ENCODE results near the gene XIRP1. TPM values are rescaled to one million over a fixed set of nuclear protein-coding genes. Genes with fewer than 3 reads are reported as not detected.

XIRP1 gene
- polyA plus RNA-seq, 5 donors, result 0.08 to 6.5 (median 0.09) TPM

DNA sequence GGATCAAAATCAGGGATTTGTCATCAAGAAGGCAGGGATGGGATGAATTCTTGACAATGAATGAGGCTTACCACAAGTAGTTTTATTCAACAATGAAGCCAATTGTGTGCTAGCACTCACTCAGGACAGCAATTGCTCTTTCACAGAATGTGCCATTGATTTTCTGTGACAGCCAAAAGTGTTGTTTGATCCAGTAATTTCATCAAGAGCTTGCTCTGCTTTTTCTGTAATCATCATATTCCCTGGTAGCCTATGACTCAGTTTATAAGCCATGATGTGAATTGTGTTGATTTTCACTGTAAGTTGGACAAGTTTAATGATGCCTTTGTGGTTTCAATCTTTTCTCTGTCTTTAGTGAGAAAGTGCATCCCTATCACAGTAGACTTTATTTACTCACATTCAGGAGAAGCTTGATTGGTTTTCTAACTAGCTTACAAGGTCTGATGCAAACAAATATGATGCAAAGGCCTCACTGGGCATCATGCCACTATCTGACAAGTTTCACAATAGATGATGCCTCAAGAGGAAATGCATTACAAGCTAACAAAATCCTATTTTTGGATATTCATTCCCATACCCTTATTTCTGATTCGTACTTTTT, 25.4 kb downstream of the XIRP1 start:
- peak; percentile 80 to 89 for DNase-seq

DNA sequence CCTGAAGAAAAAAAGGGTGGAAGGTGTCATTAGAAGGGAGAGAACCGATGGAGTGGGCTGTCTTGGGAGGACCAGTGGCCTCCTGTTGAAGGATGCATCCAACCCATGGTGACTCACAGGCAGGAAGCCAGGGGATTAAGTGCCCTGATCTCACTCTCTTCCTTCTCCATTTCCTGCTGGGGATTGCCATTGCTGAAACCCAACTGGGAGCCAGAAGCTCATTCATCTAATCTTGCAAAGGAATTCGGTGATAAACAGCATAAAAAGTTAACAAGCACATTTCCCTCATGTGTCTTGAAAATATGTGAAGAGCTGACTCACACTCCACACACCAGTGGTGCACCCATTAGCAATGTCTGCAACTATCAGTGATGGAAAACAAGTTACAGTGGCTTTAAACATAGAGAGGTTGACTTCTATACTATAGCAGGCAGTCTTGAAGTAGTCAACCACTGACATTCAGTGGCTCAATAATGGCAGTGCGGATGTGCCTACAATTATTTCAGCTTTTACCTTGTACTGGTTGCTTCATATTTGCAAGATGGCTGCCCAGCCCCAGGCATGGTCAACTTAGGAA, 26.2 kb downstream of the XIRP1 start:
- DNase-seq, result no peak

DNA sequence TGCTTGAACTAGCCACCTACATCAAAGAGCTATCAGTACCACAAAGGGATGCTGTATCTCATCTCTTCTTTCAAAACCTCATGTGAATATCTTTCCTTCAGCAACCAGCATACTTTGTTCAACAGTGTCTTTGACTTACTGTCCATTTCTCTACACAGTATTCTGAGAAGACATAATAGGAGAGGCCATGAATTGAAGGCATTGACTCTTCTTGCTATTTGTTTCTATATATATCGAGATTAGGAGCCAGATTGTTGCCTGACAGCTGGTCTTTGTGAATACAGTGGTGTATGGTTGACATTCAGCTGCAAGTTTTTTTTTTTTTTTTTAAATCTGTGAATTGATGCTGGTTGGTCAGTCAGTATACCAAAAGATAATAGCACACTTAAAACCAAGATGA, 26.9 kb downstream of the XIRP1 start:
- DNase-seq, result no peak

DNA sequence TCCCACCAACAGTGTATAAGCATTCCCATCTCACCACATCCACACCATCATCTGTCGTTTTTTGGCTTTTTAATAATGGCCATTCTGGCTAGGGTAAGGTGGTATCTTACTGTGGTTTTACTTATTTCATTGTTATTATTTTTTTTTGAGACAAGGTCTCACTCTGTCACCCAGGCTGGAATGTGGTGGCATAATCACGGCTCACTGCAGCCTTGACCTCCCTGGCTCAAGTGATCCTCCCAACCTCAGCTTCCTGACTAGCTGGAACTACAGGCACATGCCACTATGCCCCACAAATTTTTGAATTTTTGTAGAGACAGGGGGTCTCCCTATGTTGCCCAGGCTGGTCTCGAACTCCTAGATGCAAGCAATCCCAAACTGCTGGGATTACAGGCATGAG, 28.0 kb downstream of the XIRP1 start:
- DNase-seq, result no peak

DNA sequence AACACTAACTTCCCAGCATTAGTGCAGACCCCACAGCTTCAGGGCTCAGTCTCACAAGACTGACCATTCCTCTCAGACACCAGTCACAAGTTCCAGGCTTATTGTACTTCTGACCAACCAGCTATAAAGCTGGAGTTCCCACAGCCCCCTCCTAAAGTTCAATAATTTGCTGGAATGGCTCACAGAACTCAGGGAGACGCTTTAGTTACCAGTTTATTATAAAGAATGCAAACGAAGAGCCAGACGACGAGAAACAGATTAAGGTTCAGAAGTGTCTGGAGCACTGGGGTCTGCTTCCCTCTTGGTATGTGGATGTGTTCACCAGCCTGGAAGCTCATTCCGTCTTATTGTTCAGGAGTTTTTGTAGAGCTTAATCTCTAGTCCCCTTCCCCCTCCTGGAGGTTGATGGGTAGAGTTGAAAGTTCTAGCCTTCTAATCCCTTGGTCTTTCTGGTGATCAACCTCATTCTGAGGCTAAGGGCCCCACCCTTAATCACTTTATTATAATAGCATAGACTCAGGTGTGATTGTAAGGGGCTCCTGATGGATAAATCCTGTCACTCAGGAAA, 34.2 kb downstream of the XIRP1 start:
- no peak for DNase-seq

DNA sequence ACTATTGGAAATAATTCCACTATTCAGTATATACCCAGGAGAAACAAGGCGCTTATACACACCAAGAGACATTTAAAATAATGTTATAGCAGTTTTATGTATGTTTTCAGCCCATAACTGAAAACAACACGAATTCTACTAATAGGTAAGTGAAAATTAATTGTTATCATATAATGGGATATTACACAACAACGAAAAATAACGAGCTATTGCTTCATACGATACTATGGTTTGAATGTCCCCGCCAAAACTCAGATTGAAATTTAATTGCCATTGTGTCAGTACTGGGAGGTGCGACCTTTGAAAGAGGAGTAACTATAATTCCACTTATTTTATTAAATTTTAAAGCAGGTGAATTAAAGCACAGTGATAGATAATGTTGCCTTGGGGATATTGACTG, 35.0 kb downstream of the XIRP1 start:
- DNase-seq, result no peak

DNA sequence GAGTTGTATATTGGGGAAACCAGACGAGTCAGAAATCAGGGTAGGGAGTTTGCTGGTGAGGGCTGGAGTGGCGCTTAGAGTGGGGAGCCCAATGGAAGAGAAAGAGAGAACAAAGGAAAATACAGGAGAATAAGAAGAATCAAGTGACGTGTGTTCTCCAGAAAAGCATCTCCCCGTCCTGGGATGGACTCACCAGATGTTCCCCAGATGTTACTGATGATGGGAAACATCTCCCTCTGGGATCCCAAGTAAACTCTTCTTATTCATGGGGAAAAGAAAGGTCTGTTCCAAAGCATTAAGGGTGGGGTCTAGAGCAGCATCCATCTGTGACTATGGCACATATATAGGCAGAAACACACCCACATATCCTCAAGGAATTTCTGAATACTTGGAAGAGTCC, 36.0 kb downstream of the XIRP1 start:
- no peak for DNase-seq

DNA sequence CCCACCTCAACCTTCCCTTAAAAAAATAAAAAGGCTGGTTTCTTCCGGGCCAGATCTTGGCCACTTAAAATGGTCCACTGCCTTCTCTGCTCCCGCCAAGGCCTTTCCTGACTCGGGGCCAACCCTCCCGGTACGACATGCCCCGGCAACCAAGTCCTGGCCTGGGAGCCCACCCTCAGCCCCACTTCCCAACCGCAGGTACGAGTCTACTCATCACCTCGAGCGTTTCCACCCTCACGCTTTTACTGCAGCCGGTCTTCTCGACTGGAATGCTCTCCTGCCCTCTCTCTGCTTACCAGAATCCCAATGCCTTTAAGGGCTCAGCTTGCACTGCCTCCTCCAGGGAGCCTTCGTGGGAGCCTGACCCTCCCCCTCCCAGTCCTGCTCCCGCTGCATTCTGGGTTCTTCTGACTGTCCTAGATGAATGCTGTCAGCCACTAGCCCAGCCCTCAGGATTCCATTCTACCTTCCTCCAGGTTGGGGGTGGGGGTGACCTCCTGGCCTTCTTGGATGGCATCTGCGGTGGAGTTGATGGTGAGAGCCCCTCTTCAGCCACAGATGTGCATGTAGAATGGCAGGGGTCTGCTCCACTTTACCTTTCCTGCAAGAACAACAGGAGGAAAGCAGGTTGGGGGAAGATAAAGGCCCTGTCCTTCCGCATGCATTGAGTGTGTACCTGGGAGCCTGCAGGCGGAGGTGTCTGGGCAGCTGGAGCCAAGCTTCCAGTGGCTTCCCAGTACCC, 37.9 kb downstream of the XIRP1 start:
- no peak for DNase-seq

DNA sequence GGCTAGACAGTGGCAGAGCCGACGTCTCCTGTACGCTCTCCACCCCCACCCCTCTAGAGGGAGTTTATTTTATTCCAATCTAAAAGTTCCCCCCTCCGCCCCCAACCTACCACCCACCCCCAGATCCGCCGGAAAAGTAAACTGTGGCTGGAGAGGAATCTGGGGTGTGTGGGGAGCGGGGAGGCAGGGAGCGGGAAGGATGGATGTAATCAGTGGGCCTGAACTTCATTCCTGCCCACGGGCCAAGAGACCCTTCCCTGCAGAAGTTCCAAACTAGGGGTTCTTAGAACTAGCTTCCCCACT, 38.5 kb downstream of the XIRP1 start:
- DNase-seq, result no peak

DNA sequence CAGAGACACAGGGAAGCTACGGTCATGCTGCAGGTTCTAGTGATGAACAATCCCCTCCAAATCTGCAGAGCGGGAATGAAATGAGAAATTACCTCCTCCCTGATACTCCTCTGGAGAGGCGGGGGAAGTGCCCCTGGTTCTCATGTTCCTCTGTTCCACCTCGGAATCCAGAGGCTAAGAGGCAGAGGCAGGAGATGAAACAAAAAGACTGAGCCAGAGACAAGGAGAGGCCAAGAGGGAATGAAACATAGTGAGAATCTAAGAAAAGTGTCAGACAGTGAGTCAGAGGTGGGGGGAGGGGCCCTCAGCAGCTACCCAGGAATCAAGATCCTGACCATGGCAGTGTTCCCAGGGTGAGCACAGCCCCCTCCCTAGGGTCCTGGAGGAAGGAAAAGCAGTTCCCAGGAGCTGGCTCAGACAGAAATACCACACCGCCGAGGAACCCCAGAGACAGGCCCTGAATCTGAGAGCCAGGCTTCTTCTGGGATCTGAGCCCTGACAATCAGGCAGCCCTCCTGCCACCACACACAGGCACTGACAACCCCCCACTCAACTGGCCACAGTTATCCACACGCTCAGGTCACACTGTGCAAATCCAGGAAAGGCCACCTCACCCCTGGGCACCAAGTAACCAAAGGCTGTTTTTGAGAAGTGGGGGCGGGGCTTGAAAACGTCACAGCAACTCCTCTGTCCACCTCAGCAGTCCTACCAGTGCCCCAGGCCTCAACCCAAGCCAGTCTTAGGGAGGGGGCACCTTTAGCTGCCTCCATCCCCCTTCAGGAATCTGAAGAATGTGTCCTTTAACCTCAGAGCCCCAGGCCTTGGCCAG, 41.4 kb downstream of the XIRP1 start:
- DNase-seq, result peak; percentile 85 to 88

DNA sequence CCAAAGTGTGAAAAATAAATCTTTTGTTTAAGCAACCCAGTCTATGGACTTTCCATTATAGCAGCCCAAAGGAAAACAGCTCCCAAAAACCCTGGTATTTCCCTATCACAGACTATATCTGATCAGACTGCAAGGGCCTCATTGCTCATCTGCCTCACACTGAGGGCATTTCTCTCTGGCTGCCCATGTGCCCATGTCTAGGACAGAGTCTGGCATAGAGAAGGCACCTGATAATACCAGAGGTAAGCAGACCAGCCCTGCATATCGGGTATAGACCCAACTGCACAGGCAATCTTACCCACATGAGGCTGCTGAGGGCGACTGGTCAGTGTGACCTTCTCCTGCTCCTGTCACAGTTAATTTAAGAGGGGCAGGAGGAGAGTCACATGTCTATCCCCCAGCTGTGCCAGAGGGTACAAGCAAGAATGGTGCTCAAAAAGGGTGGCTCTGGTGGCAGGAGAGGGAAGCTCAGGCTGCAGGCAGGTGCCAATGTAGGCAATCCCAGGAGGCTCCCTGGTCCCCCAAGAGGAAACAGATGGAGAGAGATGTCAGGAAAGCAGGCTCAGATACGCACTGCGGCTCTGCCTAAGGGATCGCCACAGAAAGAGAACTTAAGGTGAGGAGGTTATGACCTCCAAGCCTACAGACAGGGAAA, 42.1 kb downstream of the XIRP1 start:
- no peak for DNase-seq

DNA sequence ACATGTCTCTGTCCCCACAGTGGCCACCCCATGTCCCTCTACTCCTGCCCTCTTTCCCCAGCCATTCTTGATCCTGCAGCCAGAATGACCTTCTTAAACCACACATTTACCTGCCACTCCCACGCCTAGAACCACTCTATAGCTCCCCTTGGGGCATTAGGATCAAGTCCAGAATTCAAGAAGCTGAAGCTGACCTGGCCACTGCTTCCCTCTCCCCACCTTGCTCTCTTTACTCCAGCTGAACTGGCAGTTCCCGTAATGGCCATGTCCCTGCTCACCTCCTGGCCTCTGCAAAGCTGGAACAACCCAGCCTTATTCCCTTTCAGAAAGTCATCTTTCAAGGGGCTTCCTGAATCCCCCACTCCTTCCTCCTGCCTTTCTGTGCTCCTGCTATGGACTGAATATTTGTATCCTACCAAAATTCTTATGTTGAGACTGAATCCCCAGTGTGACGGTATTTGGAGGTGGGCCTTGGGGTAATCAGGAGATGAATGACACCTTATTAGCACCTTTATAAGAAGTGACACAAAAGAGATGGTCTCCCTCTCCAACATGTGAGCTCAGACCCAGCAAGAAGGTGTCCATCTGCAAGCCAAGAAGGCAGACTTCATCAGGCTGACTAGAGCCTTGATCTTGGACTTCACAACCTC, 42.8 kb downstream of the XIRP1 start:
- DNase-seq, result no peak

DNA sequence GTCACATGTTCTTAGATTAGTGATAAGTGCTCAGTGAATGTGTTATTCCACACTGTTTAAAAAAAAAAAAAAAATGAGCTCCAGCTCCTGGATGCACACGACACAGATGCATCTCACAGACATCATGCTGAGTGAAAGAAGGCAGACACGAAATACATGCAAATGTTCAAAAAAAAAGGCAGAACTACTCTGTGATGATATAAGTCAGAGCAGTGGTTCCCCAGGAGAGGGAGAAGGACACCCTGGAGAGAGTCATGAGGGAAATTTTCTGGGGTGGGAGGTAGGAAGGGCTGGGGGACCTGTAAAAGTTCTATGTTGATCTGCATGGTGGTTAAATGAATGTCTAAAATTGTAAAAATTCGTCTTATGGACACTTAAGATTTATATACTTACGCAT, 43.3 kb downstream of the XIRP1 start:
- DNase-seq, result no peak

DNA sequence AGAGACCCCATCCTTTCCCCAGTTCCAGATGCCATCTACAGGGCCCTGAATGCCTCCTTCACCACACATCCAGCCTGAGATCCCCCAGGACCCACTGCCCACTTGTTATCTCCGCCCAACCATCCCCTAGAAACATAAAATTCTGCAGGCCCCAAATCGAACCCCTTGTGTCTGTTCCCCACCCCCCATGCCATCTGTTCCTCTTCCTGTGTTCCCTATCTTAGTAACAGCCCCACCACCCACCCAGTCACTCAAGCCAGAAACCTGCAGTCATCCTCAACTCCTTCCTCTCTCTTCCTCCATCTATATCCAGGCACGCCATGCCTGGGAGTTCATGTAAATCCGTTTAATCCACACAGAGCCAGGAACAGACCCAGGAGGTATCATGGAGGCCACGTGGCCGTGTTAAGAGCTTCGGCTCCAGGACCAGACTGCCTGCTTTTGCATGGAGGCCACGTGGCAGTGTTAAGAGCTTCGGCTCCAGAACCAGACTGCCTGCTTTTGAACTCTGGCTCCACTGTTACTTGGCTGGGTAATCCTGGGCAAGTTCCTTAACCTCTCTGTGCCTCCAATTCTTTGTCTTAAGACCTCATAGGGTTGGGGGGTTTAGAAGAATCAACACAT, 43.8 kb downstream of the XIRP1 start:
- DNase-seq, result no peak

DNA sequence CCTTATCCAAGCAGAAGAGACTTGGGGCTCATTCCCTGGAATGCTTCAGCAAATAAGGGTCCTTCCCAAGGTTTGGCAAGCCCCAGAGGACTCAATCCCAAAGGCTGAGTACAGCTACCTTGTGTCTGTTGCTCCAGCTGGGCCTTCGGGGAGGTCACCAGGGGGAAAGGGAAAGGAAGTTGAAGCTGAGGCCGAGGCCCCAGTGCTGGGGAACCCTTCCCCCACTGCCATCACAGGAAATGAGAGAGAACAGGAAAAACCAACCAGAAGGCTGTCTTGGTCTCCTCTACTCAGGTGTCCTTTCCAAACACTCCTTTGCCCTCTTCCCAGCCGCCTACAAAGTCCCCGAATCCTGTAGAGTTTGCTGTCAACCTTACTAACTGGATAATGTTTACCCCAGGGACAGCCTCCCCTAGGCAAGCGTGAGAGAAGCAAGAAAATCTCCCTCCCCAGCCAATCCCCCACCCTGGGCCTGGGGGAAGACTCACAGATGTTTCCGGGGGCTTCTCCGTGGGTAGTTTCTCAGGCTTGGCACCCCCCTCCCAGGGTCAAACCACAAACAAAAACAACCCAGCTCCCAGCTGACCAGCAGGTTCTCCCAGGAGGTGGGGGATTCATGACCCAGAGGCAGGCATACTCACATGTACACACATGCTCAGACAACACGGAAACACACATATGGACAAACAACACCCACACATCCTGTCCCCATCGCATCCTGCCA, 44.5 kb downstream of the XIRP1 start:
- DNase-seq, result no peak

DNA sequence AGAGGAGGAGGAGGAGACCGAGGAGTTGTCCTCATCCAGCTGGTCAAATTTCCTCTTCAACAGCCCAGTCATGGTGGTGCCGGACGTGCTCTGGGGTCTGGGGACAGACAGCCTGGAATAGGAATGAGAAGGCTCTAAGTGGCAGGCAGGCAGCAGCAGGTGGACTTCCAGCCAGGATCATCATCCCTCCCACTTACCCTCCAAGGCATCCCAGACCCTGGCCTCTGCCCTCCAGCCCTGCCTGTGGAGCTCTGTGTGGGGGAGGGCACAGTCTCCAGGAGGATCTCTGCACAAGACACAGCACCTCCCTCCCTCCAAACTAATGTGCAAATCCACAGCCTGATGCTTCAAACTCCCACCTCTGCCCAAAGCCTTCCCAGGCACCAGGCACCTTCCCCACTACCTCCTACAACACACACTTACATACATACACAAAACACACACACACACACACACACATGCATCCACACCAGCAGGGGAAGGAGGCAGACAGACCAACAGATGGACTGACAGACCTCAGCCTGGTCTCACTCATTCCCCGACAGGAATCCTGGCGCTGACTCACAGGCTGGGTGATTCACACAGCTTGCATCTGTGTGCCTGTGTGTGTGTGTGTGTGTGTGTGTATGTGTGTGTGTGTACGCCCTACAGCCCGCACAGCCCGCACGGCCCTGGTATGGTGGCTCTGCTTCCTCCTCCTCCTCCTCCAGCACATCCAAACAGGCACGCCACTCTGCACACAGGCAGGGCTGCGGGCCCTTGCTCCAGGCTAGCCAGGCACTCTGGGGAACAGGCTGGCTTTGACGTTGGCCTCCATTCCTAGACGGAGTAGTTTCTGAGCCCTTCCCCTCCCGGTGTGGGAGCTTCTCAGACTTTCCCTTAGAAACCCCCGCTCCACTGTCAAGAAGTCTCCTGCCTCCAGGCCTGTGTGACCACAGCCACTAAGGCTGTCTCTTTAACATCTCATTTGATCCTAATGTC, 45.5 kb downstream of the XIRP1 start:
- DNase-seq, result no peak

DNA sequence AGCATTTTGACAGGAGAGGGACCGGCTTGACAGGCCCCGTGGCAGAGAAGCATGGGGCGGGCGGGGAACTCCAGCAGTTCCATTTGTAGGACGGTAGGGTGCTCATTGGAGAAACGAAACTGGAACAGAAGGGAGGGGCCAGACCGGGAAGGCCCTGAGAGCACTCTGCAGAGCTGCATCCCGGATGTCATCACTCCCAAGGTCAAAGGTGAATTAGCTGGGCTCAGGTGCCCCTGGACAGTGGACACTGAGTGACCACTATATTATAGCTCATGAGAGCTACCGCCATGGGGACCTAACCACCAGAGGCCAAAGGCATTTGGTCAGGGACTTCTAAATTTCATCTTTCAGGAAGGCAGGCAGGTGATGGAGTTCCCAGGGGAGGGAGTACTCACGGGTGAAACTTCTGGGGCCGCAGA, 46.3 kb downstream of the XIRP1 start:
- DNase-seq, result no peak

DNA sequence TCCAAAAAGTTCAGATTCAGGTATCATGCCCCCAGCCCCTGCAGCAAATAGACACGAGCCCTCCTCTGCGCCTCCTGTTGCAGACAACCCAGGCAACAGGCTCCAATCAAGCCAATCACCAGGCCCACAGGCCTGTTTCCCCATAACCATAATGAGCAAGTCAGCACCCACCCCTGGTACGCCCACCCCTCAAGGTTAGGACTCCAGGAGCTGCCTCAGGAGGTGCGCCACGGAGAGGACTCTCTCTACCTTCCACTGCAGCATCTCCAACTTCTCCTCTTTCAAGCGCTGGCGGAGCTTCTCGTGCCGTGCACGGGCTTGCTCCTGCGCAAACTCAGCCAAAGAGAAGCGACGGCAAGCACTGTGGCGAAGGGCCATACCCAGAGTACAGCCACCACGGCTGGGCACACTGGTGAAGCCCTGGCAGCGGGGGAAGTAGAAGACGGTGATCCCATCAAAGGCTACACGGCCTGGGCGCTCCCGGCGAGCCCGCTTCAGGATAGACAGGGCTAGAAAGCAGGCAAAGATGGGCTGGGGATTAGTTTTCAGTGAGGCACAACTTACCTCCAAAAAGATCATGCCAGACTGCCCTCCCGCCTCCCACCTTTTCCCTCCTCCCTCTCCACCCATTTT, 47.5 kb downstream of the XIRP1 start:
- DNase-seq, result no peak
